BJ (cell line): Measurements from ENCODE around the gene KCTD1. TPM values are rescaled to one million over a fixed set of nuclear protein-coding genes. Genes with fewer than 3 reads are reported as not detected.

Source experiments
- CTCF ChIA-PET: fragments of 350-600 bp; formaldehyde crosslinking; extraction: SDS; loops from one replicate; lab custom pipeline; 2021; ENCODE audit warnings: antibody characterized with exemption, inconsistent platforms; lab: Yijun Ruan, JAX
- POLR2A ChIA-PET: fragments of 300-600 bp; sonication (Branson Sonifier 250); formaldehyde crosslinking; extraction: SDS; loops from one replicate; lab custom pipeline; 2021; ENCODE audit warnings: antibody characterized with exemption; lab: Charles Lee
- DNase-seq: peaks from one replicate; pipeline ENCODE4 v3.0.0-alpha.2; 2011; ENCODE audit warnings: low read depth
- H3K27me3 ChIP-seq: 2 replicates; pipeline ENCODE4 v1.6.0; 2011; ENCODE audit warnings: low read length; ENCODE audit not compliant: control insufficient read depth, insufficient read depth
- H3K36me3 ChIP-seq: 2 replicates; pipeline ENCODE4 v1.5.1; 2011; ENCODE audit warnings: low read length; ENCODE audit not compliant: control insufficient read depth, insufficient read depth
- H3K4me3 ChIP-seq: 2 replicates; pipeline ENCODE4 v1.5.1; 2011; ENCODE audit warnings: low read depth, mild to moderate bottlenecking, control low read depth, low read length
- CTCF ChIP-seq: IDR thresholded peaks from 2 replicates; pipeline ENCODE4 v1.5.1; 2011; ENCODE audit warnings: low read depth, mild to moderate bottlenecking, control low read depth, inconsistent platforms, low read length, moderate library complexity; ENCODE audit not compliant: insufficient read depth
- polyA plus RNA-seq: library from polyadenylated mRNA; depleted of rRNA; stranded (reverse); fragments of >200 nt; gene quantifications from 2 replicates; pipeline ENCODE4 v1.2.3, GENCODE V29; 2011

Gene KCTD1
- polyA plus RNA-seq, 1 experiment = 9.6 TPM

- H3K4me3 ChIP-seq = no peak overlapping the region
- POLR2A ChIA-PET = interaction anchor here (0.5 kb wide), 1 partner anchor 32 kb away, joined by 3 read pairs; no protein-coding TSS in a partner anchor
- no peak for DNase-seq
- CTCF ChIA-PET = no interaction called here
- H3K27me3 ChIP-seq = no peaks in the 10 kb centered on the region
- TF ChIP-seq CTCF = no peak
- H3K36me3 ChIP-seq = no peaks in the 10 kb centered on the region
Measured at GRCh38 chr18:26536664-26537063, 11.7 kb downstream of the KCTD1 start.

- ChIA-PET POLR2A (no interaction called here), CTCF (no interaction called here)
- H3K36me3 ChIP-seq = no peaks in the 10 kb centered on the region
- no peak for DNase-seq
- TF ChIP-seq CTCF = no peak
- H3K27me3 ChIP-seq = no peaks in the 10 kb centered on the region
- H3K4me3 ChIP-seq = no peak overlapping the region
Measured at GRCh38 chr18:26536032-26536431, 12.3 kb downstream of the KCTD1 start.

GRCh38 chr18:26535630-26536029 lies 12.7 kb downstream of the KCTD1 start:
- H3K36me3 ChIP-seq = no peaks in the 10 kb centered on the region
- no peak for TF ChIP-seq CTCF
- no peak overlapping the region for H3K4me3 ChIP-seq
- ChIA-PET CTCF (no interaction called here), POLR2A (no interaction called here)
- no peak for DNase-seq
- H3K27me3 ChIP-seq = no peaks in the 10 kb centered on the region

GRCh38 chr18:26532367-26533340 lies 15.7 kb downstream of the KCTD1 start:
- no peaks in the 10 kb centered on the region for H3K36me3 ChIP-seq
- no peak for TF ChIP-seq CTCF
- ChIA-PET POLR2A (no interaction called here), CTCF (no interaction called here)
- no peaks in the 10 kb centered on the region for H3K27me3 ChIP-seq
- DNase-seq = peak; percentile 39
- H3K4me3 ChIP-seq = no peak overlapping the region

- DNase-seq = no peak
- ChIA-PET CTCF (no interaction called here), POLR2A (no interaction called here)
- Histone ChIP-seq H3K4me3 (no peak overlapping the region), H3K36me3 (no peaks in the 10 kb centered on the region), H3K27me3 (no peaks in the 10 kb centered on the region)
- no peak for TF ChIP-seq CTCF
Measured at GRCh38 chr18:26531605-26532298, 16.6 kb downstream of the KCTD1 start.
